ENCODE measurements around the gene CR1L.

- TF ChIP-seq POLR2A (IDR thresholded peaks at IDR 0.05; ENCODE audit: control extremely low read depth in 1 of 2, low read depth in 2 of 2, low read length in 2 of 2) (no peak), EZH2 (IDR thresholded peaks at IDR 0.05; ENCODE audit: low read depth, low read length, severe bottlenecking) (no peak), CTCF (IDR thresholded peaks at IDR 0.05; ENCODE audit: control extremely low read depth in 1 of 3, insufficient read depth in 1 of 3, low read depth in 1 of 3, low read length in 3 of 3) (no peak), SIX5 (IDR thresholded peaks at IDR 0.05; ENCODE audit: low read depth, low read length) (no peak), CBX8 (IDR thresholded peaks at IDR 0.05; ENCODE audit: borderline replicate concordance, low read depth, low read length) (no peak), SRF (IDR thresholded peaks at IDR 0.05; ENCODE audit: low read depth, low read length) (no peak)
These were observed at the start of gene CR1L for GRCh38 chr1:207644852-207645634.
